Measurements from ENCODE around the gene MYLK3.
"Not testable (repeated sequence)": the region's sequence is repeated elsewhere in the genome, so short reads cannot be mapped to it uniquely, and the experiment has no call there.

Gene MYLK3

DNA sequence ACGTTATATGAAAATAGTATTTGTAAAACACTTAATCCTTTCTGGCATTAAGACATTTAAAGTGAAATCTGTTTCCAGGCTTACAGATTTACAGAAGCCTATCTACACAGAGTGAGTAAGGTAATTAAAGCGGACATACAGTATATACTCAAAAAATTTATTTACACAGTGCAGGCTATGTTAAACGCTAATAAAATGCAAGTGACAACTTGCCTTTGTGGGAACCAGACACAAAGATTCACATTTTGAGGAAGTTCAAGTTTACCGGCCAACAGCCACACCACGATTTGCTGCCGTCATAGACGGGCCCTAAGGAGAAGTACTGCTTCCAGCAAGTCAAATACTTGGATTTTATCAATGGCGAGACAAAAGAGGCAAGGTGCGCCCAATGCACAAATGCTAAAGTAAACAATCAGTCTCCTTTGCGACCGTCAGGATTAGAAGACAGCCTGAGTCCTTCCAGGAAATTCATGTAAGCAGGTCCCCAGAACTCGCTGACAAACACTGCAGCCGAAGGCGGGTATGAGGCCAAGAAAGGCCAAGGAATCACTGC is 60.0 kb downstream of the MYLK3 start:
- H3K4me3 ChIP-seq (ENCODE audit: low read depth, low read length) = peak overlapping the region; percentile 75
- TF ChIP-seq, protein P1, sequence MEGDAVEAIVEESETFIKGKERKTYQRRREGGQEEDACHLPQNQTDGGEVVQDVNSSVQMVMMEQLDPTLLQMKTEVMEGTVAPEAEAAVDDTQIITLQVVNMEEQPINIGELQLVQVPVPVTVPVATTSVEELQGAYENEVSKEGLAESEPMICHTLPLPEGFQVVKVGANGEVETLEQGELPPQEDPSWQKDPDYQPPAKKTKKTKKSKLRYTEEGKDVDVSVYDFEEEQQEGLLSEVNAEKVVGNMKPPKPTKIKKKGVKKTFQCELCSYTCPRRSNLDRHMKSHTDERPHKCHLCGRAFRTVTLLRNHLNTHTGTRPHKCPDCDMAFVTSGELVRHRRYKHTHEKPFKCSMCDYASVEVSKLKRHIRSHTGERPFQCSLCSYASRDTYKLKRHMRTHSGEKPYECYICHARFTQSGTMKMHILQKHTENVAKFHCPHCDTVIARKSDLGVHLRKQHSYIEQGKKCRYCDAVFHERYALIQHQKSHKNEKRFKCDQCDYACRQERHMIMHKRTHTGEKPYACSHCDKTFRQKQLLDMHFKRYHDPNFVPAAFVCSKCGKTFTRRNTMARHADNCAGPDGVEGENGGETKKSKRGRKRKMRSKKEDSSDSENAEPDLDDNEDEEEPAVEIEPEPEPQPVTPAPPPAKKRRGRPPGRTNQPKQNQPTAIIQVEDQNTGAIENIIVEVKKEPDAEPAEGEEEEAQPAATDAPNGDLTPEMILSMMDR (IDR thresholded peaks at IDR 0.05; ENCODE audit: borderline replicate concordance, insufficient read depth, low read depth, low read length) = no peak

DNA sequence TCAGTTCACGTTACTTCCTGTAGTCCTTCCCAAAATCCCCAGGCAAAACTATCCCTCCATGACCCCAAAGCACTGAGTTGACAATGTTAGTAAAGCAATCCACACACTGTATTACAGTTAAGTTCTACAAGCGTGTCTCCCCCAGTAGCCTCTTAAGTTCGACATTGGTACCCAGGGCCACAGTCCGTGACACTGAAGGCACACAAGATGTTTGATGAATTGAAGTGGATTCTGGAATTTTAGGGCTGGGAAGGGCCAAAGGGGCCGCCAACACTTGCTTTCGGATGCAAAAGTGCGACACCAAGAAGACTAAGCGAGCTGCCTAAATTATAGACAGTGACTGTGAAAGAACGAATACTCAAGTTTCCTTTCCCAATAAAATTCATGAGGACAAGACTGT is 60.7 kb downstream of the MYLK3 start:
- TF ChIP-seq, protein P1 (IDR thresholded peaks at IDR 0.05; ENCODE audit: borderline replicate concordance, insufficient read depth, low read depth, low read length) = no peak
- peak overlapping the region; percentile 75 for H3K4me3 ChIP-seq (ENCODE audit: low read depth, low read length)

DNA sequence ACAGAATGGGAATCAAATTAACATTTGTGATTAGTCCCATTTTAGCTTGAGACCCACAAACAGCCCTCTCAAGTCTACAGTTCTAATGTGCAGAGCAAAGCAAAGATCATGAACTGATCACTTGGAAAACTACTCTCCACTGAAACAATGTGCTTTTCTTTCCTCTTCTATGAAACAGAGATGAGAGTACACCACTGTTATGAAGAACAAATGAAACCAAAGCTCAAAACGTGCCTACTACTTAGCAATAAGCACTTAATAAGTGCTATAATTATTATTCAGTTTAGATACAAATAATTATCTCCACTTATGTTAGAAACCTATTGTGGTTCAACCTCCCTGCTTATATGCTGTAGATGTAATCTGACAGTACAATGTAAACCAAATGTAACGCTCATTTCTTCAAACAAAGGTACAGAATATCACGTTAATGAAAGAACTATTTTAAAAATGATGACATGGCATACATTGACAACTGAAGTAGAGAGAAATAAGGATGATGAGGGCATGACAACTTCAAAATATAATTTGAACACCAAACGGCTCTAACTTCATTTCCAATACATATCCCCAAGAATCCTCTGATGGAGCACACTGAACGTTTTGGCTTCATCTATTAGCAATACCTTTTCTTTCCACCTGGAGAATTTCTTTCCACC is 61.2 kb downstream of the MYLK3 start:
- no peak overlapping the region for H3K4me3 ChIP-seq (ENCODE audit: low read depth, low read length)
- TF ChIP-seq, protein P1 (IDR thresholded peaks at IDR 0.05; ENCODE audit: borderline replicate concordance, insufficient read depth, low read depth, low read length) = no peak

DNA sequence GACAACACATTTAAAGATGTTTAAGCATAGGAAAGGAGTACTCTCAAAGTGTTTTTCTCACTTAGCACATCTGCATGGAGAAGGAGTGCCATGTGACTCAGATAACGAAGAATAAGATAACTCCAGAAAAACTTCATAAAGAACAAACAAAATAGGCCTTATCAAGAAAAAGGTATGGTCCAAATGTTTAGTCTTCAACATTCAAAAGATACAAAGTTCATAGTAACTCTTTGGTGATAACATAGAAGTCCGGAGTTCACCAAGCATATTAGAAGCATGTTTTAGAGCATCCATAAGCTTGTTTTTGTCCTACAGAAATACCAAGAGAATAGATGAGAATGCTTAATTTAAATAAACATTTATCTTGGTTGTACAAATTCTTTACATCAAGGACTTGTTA is 66.3 kb downstream of the MYLK3 start:
- not testable (repeated sequence) for H3K4me3 ChIP-seq (ENCODE audit: low read depth, low read length)

DNA sequence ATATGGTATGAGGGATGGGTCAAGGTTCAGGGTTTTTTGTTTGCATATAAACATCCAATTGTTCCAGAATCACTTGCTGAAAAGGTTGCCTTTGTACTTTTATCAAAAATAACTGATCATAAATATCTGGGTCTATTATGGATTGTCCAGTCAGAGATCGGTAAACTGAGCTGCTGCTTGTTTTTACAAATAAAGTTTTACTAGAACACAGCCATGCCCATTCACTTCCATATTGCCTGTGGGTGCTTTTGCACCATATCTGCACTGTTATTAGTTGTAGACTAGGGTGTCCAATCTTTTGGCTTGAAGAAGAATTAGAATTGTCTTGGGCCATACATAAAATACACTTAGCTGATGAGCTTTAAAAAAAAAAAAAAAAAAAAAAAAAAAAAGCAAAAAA is 70.2 kb downstream of the MYLK3 start:
- H3K4me3 ChIP-seq (ENCODE audit: low read depth, low read length) = not testable (repeated sequence)

DNA sequence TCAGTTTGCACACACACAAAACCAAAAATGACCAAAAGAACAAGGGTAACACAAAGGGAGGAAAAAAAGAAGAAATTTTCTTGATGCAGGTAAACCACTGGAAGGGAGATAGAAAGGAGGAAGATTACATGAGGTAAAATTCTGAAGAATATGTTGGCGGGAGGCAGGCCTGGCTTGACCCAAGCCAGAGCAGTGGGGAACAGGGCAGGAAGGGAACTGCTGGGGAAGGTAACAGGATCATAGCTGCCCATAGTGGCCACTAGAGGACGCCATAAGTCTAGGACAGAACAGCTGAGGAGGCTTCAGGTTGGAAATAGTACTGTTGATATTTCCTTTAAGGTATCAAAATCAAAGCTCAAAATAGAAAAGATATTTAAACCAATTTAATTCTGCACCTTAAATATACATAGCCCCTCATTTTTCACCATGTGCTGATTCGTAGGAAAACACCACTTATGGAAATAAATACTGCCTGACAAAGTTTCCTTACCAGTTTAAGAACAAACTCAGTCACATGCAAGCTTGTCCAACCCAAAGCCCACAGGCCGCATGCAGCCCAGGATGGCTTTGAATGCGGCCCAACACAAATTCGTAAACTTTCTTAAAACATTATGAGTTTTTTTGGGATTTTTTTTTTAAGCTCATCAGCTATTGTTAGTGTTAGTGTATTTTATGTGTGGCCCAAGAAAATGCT is 74.7 kb downstream of the MYLK3 start:
- H3K4me3 ChIP-seq (ENCODE audit: low read depth, low read length) = no peak overlapping the region
- TF ChIP-seq, protein P1 (IDR thresholded peaks at IDR 0.05; ENCODE audit: borderline replicate concordance, insufficient read depth, low read depth, low read length) = peak; percentile 98

DNA sequence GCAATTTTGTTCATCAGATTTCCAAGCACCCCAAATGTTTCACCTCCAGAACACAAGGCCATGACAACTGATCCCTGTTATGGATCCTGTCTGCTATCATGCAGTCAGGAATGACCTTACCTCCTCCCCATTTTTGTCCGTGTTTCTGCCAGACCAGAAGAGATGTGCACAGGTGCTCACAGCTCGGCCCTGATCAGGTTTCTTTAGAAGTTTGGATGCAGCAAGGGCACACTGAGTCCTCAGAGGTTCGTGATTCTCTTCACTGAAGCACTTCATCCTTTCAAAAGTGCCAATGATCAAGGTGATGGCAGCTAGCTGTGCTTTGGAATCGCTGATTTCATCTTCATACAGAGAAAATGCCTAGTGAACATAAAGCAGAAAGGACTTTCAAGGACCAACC is 86.0 kb downstream of the MYLK3 start:
- TF ChIP-seq, protein P1 (IDR thresholded peaks at IDR 0.05; ENCODE audit: borderline replicate concordance, insufficient read depth, low read depth, low read length) = no peak

DNA sequence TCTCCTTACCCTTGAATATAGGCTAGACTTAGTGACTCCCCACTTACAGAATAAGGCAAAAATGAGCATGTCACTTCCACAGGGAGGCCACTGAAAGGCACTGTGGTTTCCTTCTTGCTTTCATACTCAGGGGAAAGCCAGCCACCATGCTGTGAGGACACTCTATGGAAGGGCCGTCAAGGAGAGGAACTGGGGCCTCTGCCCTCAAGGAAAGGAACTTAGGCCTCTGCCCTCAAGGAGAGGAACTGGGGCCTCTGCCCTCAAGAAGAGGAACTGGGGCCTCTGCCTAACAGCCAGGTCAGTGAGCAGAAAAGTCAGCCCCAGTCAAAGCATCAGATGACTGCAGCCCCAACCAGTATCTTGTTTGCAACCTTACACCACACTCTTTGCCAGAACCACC is 89.2 kb downstream of the MYLK3 start:
- H3K4me3 ChIP-seq (ENCODE audit: low read depth, low read length) = no peak overlapping the region
- TF ChIP-seq, protein P1 (IDR thresholded peaks at IDR 0.05; ENCODE audit: borderline replicate concordance, insufficient read depth, low read depth, low read length) = no peak

More for the DNA sequence above, 86.0 kb downstream of the MYLK3 start:
- H3K4me3 ChIP-seq (ENCODE audit: low read depth, low read length) = no peak overlapping the region

Measured in GM12875 (cell line).